ENCODE results near the gene DNAH11.

DNAH11 gene

DNA sequence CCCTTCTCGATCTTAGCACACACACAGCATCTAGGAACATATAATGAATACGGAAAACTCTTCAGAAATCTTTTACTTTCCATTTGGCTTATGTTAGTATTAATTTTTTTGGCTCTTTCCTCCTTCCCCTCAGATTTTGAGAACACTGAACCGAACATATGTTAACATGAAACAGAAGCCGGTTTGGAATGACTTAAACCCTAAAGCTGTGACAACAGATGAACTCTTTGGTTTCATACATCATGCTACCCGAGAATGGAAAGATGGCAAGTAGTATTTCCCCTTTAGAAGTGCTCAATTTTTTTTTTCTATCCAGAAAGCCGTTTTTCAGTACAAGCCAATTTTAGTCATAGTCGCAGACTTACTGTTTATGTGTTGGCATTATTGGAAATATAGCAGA lies 164.7 kb downstream of the DNAH11 start:
- TF ChIP-seq, protein P1, sequence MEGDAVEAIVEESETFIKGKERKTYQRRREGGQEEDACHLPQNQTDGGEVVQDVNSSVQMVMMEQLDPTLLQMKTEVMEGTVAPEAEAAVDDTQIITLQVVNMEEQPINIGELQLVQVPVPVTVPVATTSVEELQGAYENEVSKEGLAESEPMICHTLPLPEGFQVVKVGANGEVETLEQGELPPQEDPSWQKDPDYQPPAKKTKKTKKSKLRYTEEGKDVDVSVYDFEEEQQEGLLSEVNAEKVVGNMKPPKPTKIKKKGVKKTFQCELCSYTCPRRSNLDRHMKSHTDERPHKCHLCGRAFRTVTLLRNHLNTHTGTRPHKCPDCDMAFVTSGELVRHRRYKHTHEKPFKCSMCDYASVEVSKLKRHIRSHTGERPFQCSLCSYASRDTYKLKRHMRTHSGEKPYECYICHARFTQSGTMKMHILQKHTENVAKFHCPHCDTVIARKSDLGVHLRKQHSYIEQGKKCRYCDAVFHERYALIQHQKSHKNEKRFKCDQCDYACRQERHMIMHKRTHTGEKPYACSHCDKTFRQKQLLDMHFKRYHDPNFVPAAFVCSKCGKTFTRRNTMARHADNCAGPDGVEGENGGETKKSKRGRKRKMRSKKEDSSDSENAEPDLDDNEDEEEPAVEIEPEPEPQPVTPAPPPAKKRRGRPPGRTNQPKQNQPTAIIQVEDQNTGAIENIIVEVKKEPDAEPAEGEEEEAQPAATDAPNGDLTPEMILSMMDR (IDR thresholded peaks at IDR 0.05; ENCODE audit: low read depth, low read length) = no peak
- DNase-seq = no peak
- Histone ChIP-seq H3K9me3 (no peaks in the 10 kb centered on the region), H3K4me1 (no peaks in the 10 kb centered on the region), H3K27me3 (no peaks in the 10 kb centered on the region), H3K36me3 (no peaks in the 10 kb centered on the region), H3K4me3 (ENCODE audit: low read depth, low read length) (no peak overlapping the region)

GRCh38 chr7:21708096-21708495 lies 165.3 kb downstream of the DNAH11 start:
- DNase-seq = no peak
- Histone ChIP-seq H3K36me3 (no peaks in the 10 kb centered on the region), H3K4me3 (ENCODE audit: low read depth, low read length) (no peak overlapping the region), H3K9me3 (no peaks in the 10 kb centered on the region), H3K27me3 (no peaks in the 10 kb centered on the region), H3K4me1 (no peaks in the 10 kb centered on the region)
- TF ChIP-seq, protein P1 (IDR thresholded peaks at IDR 0.05; ENCODE audit: low read depth, low read length) = no peak

DNA sequence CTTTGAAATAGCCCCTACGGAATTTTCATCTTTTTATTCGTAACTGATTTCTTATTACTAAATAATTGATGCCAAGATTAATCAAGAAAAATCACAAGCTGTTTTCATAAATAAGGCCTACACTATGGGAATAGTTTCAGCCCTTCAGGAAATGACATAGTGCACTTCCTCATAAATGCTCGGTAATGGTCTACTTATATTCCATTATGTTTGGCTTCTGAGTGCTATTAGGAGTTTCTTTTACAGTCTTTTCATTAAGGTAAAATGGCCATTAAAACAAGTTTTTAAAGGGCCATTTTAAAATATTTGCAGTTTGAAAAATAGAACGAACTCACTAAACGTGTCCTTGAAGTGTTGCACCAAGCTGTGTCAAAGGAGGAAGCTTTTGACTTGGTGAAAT lies 174.5 kb downstream of the DNAH11 start:
- no peak for DNase-seq
- Histone ChIP-seq H3K9me3 (no peaks in the 10 kb centered on the region), H3K36me3 (no peaks in the 10 kb centered on the region), H3K4me1 (no peaks in the 10 kb centered on the region), H3K4me3 (ENCODE audit: low read depth, low read length) (no peak overlapping the region), H3K27me3 (no peaks in the 10 kb centered on the region; the same call in none of the 2 replicates)
- TF ChIP-seq, protein P1 (IDR thresholded peaks at IDR 0.05; ENCODE audit: low read depth, low read length) = no peak

DNA sequence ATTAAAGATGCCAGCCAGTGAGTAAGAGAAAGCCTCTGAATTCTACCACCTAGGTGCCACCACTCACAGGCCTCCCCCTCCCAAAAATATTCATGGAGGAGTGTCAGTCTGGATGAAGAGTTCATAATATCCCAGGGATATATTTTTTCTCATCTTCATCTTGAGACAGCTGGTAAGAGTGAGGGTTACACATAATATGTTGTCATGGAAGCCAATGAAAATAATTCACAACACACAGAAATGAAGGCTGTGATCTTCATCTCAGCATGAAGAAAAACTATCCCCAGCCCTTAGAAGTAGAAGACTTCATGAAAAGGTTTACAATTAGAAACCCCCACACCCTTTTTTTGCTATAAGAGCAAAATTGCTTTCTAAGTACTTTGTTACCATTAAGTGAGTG lies 175.6 kb downstream of the DNAH11 start:
- no peaks in the 10 kb centered on the region for H3K4me1 ChIP-seq
- TF ChIP-seq, protein P1 (IDR thresholded peaks at IDR 0.05; ENCODE audit: low read depth, low read length) = no peak
- no peak overlapping the region for H3K4me3 ChIP-seq (ENCODE audit: low read depth, low read length)
- H3K27me3 ChIP-seq = no peaks in the 10 kb centered on the region; the same call in none of the 2 replicates
- H3K36me3 ChIP-seq = no peaks in the 10 kb centered on the region
- H3K9me3 ChIP-seq = no peaks in the 10 kb centered on the region
- no peak for DNase-seq

DNA sequence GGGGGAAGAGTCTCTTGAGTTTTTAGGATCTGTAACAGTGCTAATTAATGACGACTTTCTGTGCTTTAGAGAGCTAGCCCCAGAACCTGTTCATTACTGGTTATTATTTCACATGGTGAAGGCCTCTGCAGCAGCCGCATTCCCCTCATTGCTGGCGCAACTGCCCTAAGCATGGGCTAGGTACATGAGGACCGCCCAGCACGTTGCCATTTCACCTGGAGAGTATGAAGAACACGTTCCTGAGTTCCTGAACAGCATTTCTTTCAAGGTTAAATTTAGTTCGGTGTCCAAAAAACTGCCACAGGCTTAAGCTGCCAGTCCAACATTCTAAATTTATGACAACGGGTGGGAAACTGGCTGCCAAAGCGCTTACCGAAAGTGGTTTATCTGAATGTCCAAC lies 177.0 kb downstream of the DNAH11 start:
- Histone ChIP-seq H3K27me3 (no peaks in the 10 kb centered on the region; the same call in none of the 2 replicates), H3K4me3 (ENCODE audit: low read depth, low read length) (no peak overlapping the region), H3K36me3 (no peaks in the 10 kb centered on the region), H3K9me3 (no peaks in the 10 kb centered on the region), H3K4me1 (no peaks in the 10 kb centered on the region)
- TF ChIP-seq, protein P1 (IDR thresholded peaks at IDR 0.05; ENCODE audit: low read depth, low read length) = no peak
- no peak for DNase-seq

DNA sequence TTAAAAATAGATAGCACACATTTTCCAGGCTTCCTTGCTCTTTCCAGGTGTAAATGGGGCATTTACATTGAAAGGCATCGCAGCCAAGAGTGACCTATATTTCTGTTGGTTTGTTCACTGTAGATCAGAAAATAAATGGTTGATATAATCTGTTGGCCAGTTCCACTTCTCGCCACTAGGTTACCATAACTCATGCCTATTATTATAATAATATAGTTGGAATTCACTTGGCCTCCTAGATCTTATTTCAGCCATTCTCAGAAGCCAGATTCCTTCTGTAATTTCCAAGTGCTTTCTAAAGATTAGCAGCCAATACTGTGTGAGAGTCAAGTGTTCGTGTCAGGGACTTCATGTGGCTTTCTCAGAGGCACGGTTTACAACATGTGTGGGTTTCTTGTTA lies 179.5 kb downstream of the DNAH11 start:
- no peaks in the 10 kb centered on the region for H3K9me3 ChIP-seq
- no peak overlapping the region for H3K4me3 ChIP-seq (ENCODE audit: low read depth, low read length)
- H3K27me3 ChIP-seq = no peaks in the 10 kb centered on the region; the same call in 1 of the 2 replicates
- TF ChIP-seq, protein P1 (IDR thresholded peaks at IDR 0.05; ENCODE audit: low read depth, low read length) = peak; percentile 31
- H3K4me1 ChIP-seq = no peaks in the 10 kb centered on the region
- no peaks in the 10 kb centered on the region for H3K36me3 ChIP-seq
- no peak for DNase-seq

Measured in BE2C (cell line).